ENCODE measurements around the gene METTL16.
A peak's percentile ranks its signal among the peaks of the same experiment; 100 is the strongest.

The METTL16 gene

DNA sequence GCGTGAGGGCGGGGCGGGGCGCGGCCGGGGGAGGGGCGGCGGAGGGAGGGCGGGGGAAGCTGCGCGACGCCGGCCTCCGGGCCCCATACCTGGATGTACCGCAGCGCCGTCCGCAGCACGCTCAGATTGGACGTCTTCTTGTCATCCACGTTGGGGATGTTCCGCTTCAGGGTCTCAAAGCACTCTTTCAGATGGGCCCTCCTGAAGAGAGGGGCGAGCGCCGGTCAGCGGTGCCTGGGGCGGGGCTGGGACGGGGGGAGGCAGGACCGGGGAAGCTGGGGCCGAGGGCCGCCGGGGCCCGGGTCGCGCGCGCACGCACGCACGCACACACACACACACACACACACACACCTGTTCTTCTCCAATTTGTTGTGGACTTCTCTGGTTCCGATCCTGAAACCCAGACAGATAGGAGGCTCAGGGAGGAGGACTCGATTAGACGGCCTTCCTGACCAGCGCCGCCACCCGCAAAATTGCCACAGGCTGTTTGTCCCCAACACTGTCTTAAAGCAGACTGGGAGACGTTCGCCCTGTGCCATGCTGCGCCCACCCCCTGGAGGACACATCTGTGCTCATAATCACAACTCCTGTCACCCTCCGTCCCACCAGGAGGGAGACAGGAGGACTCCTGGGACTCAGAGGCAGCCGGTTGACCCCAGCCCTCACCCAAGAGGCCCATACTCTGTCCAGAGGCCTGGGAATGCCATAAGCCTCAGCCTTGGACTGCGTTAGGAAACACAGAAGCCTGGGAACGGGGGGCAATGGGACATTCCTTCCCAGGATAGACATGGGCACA is 117.5 kb downstream of the METTL16 start:
- no peak for DNase-seq (ENCODE audit: low read depth in 2 of 2)
- H3K4me3 ChIP-seq (replicated peaks in 1 of 2; ENCODE audit: low read depth in 2 of 2, low read length in 2 of 2), result peak overlapping the region in 1 of 2 donors; percentile 24
- TF ChIP-seq, protein P1, sequence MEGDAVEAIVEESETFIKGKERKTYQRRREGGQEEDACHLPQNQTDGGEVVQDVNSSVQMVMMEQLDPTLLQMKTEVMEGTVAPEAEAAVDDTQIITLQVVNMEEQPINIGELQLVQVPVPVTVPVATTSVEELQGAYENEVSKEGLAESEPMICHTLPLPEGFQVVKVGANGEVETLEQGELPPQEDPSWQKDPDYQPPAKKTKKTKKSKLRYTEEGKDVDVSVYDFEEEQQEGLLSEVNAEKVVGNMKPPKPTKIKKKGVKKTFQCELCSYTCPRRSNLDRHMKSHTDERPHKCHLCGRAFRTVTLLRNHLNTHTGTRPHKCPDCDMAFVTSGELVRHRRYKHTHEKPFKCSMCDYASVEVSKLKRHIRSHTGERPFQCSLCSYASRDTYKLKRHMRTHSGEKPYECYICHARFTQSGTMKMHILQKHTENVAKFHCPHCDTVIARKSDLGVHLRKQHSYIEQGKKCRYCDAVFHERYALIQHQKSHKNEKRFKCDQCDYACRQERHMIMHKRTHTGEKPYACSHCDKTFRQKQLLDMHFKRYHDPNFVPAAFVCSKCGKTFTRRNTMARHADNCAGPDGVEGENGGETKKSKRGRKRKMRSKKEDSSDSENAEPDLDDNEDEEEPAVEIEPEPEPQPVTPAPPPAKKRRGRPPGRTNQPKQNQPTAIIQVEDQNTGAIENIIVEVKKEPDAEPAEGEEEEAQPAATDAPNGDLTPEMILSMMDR (IDR thresholded peaks at IDR 0.05; ENCODE audit: low read depth, low read length), result no peak

DNA sequence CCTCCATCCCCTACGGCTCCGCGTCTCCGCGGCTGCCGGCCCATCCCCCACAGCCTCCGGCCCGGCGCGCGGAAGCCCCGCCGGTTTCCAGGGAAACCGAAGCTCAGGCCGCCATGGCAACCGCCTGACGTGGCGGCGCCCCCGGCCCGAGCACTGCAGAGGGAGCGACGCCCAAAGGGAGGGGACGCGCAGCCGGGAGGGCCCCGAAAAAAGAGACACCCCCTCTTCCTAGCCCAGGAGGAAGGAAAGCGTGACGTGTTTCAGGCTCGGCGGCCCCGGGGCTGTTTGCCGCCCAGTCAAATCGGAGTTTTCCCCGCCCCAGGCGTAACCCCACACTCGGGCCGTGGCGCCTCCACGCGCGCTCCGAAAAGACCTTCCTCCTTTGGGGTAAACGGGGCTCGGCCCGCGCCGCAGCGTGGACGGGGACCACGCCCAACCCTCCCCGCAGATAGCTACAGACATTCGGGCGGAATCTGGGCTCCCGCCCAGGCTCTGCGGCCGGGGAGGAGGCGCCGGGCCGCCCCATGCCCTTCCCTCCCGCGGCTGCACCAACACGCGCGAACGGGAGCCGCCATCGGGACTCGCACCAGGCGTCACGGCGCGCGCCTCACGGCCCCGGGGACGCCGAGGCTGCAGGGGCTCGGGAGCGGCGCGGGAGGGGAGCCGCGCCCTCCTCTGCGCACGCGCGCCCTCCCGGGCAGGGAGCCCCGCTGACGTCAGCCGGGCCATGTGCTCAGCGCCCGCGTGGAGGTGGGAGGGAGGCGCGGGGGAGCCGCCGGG is 118.3 kb downstream of the METTL16 start:
- peak overlapping the region; percentile 57 to 60 for H3K4me3 ChIP-seq (replicated peaks in 1 of 2; ENCODE audit: low read depth in 2 of 2, low read length in 2 of 2)

DNA sequence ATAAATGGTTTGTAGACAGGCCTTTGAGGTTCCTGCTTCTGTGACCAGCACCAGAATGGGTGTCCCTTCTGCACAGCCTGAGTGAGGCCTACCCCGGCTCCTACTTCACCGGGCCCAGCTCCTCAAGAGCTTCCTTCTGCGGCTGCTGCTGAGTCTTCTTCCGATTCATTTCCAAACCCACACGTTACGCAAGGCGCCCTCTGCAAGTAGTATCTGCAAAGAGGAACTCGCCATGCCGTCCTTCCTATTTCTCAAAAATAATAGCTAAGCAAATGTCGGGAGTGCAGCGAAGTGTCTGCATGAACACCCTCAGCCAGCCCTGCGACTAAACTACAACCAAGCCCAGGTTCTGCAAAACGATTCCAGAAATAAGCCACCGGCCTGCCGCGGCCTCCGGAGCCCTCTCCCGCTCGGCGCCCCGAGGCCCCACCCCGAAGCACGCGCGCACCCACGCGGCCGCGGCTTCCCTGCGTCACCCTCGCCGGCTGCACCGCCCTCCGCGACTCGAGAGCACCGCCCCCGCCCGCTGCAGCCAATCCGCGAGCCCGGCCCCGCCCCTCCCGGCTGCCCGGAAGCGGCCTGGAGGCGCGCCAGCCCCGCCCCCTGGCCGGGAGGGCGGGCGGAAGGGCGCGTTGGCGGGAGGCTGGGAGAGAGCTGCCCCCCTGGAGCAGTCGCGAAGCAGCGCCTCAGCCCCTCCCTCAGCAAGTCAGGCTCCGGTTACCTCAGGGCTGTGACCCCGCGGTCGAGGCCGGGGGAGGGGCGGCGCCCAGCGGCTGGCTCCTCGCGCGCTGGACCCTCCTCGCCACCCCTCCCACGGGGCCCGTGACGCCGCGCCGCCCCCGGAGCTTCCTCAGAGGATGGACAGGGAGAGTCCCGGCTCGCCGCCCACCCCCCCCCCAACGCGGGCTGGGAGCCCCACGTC is 119.2 kb downstream of the METTL16 start:
- H3K4me3 ChIP-seq (replicated peaks in 1 of 2; ENCODE audit: low read depth in 2 of 2, low read length in 2 of 2), result peak overlapping the region; percentile 57 to 60
- TF ChIP-seq, protein P1 (IDR thresholded peaks at IDR 0.05; ENCODE audit: low read depth, low read length), result no peak
- peak; percentile 93 to 98 for DNase-seq (ENCODE audit: low read depth in 2 of 2)

More for the DNA sequence above, 118.3 kb downstream of the METTL16 start:
- TF ChIP-seq, protein P1 (IDR thresholded peaks at IDR 0.05; ENCODE audit: low read depth, low read length), result no peak
- DNase-seq (ENCODE audit: low read depth in 2 of 2), result peak; percentile 82 to 90

DNA sequence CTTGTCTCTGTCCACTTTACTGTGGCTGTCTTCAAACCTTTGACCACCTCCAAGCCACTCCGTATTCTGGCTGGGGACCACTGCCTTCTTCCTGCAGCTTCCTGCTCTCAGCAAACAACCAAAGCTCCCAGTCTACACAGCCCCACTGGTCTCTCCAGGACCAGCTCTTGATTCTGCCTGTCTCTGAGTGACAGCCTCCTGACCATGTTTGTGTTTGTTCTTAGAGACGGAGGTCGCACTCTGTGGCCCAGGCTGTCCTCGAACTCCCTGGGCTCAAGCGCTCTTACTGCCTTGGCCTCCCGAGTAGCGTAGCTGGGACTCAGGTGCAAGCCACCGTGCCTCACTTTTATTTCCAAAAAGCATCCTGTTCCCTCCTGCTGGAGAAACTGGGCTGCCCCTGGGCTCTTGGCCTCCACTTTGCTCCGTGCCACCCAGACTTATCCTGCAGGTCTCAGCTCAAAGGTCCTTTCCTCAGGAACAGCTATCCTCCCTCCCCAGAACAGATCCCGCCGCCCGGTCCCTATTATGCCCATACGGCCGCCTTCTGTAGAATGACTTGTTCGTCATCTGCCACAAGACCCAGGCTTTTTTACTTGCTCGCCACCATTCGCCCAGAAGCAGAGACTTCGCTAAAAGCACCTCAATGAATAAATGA is 120.0 kb downstream of the METTL16 start:
- H3K4me3 ChIP-seq (replicated peaks in 1 of 2; ENCODE audit: low read depth in 2 of 2, low read length in 2 of 2), result peak overlapping the region; percentile 32 to 51
- DNase-seq (ENCODE audit: low read depth in 2 of 2), result no peak
- TF ChIP-seq, protein P1 (IDR thresholded peaks at IDR 0.05; ENCODE audit: low read depth, low read length), result no peak

DNA sequence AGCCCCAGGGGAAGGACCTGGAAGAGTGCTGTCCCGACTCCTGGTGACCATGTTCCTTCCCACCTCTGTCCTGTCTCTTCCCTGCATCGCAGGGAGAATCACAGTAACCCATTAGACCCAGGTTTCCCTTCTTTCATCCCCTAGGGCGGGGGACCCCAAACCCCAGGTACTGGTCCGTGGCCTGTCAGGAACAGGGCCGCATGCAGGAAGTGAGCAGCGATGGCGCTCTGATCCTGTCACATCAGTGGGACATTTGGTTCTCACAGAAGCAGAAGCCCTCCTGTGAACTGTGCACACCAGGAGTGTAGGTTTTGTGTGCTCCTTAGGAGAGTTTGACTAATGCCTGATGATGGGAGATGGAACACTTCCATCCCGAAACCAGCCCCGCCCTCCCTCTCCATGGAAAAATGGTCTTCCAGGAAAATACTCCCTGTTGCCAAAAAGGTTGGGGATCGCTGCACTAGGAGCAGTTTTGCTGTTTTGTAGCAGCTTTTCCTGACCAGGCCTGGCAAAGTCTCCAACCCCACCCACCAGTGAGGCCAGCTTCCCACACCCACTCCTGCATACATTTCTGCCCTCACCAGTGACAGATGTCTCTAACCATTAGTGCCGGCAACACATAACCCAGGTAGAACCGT is 121.4 kb downstream of the METTL16 start:
- TF ChIP-seq, protein P1 (IDR thresholded peaks at IDR 0.05; ENCODE audit: low read depth, low read length), result no peak
- H3K4me3 ChIP-seq (replicated peaks in 1 of 2; ENCODE audit: low read depth in 2 of 2, low read length in 2 of 2), result no peak overlapping the region
- DNase-seq (ENCODE audit: low read depth in 2 of 2), result peak in 1 of 2 donors; percentile 45

Measured in cardiac fibroblast (primary cell).